DOHH2 (cell line): ENCODE data around the gene CDKN2C.

ENCODE experiments used
- H3F3A ChIP-seq: fragments of 200-600 bp; sonication (generic), shearing (Covaris generic); 2 replicates; pipeline ENCODE4 v1.6.0; 2016; ENCODE audit warnings: antibody characterized with exemption, mild to moderate bottlenecking; ENCODE audit not compliant: control insufficient read depth, insufficient read depth
- H3K27ac ChIP-seq: fragments of 200-600 bp; sonication (generic); 2 replicates; pipeline ENCODE4 v1.5.1; 2014; ENCODE audit warnings: low read depth, mild to moderate bottlenecking, low read length, moderate library complexity
- H3K27me3 ChIP-seq: fragments of 200-600 bp; sonication (generic); 2 replicates; pipeline ENCODE4 v1.6.1; 2014; ENCODE audit warnings: mild to moderate bottlenecking, low read length, mixed read lengths; ENCODE audit not compliant: control insufficient read depth
- H3K36me3 ChIP-seq: fragments of 200-600 bp; sonication (generic); 2 replicates; pipeline ENCODE4 v1.6.1; 2014; ENCODE audit warnings: mild to moderate bottlenecking, low read length, moderate library complexity, mixed read lengths; ENCODE audit not compliant: control insufficient read depth
- H3K4me1 ChIP-seq: fragments of 200-600 bp; sonication (generic); 2 replicates; pipeline ENCODE4 v1.6.1; 2014; ENCODE audit warnings: mild to moderate bottlenecking, low read length, mixed read lengths; ENCODE audit not compliant: control insufficient read depth
- H3K4me2 ChIP-seq: fragments of 200-600 bp; sonication (generic); 2 replicates; pipeline ENCODE4 v1.6.0; 2014; ENCODE audit warnings: mild to moderate bottlenecking, low read length, moderate library complexity
- H3K4me3 ChIP-seq: fragments of 200-600 bp; sonication (generic); 2 replicates; pipeline ENCODE4 v1.5.1; 2014; ENCODE audit warnings: mild to moderate bottlenecking, low read length, mixed read lengths
- H3K79me2 ChIP-seq: fragments of 200-600 bp; sonication (generic); 2 replicates; pipeline ENCODE4 v1.6.1; 2014; ENCODE audit warnings: mild to moderate bottlenecking, low read length, mixed read lengths; ENCODE audit not compliant: control insufficient read depth
- H3K9me2 ChIP-seq: fragments of 200-600 bp; sonication (generic); replicated peaks from 2 replicates; pipeline ENCODE4 v1.6.1; 2014; ENCODE audit warnings: mild to moderate bottlenecking, low read length, mixed read lengths; ENCODE audit not compliant: control insufficient read depth
- H3K9me3 ChIP-seq: fragments of 200-600 bp; sonication (generic); 2 replicates; pipeline ENCODE4 v1.6.1; 2014; ENCODE audit warnings: antibody characterized with exemption, low read length, mixed read lengths; ENCODE audit not compliant: control insufficient read depth, insufficient read depth
- H4K20me1 ChIP-seq: fragments of 200-600 bp; sonication (generic); 2 replicates; pipeline ENCODE4 v1.6.0; 2014; ENCODE audit warnings: low read depth, mild to moderate bottlenecking, antibody characterized with exemption, low read length, moderate library complexity; ENCODE audit not compliant: control insufficient read depth, insufficient read depth
- EZH2phosphoT487 ChIP-seq: fragments of 200-600 bp; sonication (generic); IDR thresholded peaks from 2 replicates; pipeline ENCODE4 v1.6.1; 2017; ENCODE audit warnings: borderline replicate concordance, mild to moderate bottlenecking, antibody characterized with exemption, low read length, moderate library complexity, mixed read lengths
- TF ChIP-seq, protein P1 (sequence below): fragments of 200-600 bp; sonication (generic); IDR thresholded peaks from one replicate; pipeline ENCODE4 v1.5.1; 2014; ENCODE audit warnings: antibody characterized with exemption, mild to moderate bottlenecking, low read depth, low read length; ENCODE audit not compliant: poor library complexity, severe bottlenecking

Gene CDKN2C

DNA sequence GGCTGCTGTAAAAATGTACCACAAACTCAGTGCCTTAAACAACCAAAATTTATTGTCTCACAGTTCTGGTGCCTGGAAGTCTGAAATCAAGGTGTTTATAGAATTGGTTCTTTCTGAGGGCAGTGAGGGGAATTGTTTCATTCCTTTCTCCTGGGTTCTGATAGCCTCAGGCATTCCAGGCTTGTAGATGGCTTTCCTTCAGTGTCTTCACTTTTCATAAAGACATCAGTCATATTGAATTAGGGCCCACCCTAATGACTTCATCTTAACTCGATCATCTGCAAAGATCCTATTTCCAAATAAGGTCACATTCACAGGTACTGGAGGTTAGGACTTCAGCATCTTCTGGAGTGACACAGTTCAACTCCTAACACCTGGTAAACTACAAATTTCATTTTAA lies 15.0 kb downstream of the CDKN2C start:
- H3K4me2 ChIP-seq: no peak overlapping the region
- H3K9me2 ChIP-seq: no peaks in the 10 kb centered on the region
- H3K4me3 ChIP-seq: no peak overlapping the region
- H4K20me1 ChIP-seq: peaks cover 3% of the 10 kb centered on the region; the same call in 1 of the 2 replicates
- H3F3A ChIP-seq: 0 out of 2 replicates have a peak, but pooled peaks cover 5% of the 10 kb centered on the region
- peaks cover 93% of the 10 kb centered on the region for H3K79me2 ChIP-seq
- TF ChIP-seq, protein P1, sequence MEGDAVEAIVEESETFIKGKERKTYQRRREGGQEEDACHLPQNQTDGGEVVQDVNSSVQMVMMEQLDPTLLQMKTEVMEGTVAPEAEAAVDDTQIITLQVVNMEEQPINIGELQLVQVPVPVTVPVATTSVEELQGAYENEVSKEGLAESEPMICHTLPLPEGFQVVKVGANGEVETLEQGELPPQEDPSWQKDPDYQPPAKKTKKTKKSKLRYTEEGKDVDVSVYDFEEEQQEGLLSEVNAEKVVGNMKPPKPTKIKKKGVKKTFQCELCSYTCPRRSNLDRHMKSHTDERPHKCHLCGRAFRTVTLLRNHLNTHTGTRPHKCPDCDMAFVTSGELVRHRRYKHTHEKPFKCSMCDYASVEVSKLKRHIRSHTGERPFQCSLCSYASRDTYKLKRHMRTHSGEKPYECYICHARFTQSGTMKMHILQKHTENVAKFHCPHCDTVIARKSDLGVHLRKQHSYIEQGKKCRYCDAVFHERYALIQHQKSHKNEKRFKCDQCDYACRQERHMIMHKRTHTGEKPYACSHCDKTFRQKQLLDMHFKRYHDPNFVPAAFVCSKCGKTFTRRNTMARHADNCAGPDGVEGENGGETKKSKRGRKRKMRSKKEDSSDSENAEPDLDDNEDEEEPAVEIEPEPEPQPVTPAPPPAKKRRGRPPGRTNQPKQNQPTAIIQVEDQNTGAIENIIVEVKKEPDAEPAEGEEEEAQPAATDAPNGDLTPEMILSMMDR: no peak
- TF ChIP-seq EZH2phosphoT487: no peak
- H3K4me1 ChIP-seq: peaks cover 40% of the 10 kb centered on the region
- H3K36me3 ChIP-seq: peaks cover 16% of the 10 kb centered on the region
- no peaks in the 10 kb centered on the region for H3K27me3 ChIP-seq
- no peak overlapping the region for H3K27ac ChIP-seq
- H3K9me3 ChIP-seq: no peaks in the 10 kb centered on the region

DNA sequence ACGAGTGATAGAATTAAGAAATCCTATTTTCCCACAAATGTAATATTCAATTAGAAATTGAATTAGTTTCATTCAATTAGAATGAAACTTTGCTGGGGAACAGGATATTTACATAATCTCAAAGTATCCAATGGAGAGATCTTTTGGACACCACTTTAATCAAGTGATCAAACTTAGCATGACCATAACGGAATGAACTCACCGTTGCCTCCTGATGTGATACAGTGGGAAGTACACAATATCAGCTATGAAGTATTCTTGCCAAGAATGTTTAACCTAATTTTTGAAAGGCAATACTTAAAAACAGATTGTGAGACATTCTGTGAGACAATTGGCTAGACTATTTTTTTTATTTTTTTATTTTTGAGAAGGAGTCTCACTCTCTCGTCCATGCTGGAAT lies 16.6 kb downstream of the CDKN2C start:
- Histone ChIP-seq H3K4me1 (peaks cover 28% of the 10 kb centered on the region), H3K9me3 (no peaks in the 10 kb centered on the region), H3K27me3 (no peaks in the 10 kb centered on the region), H3K36me3 (peaks cover 18% of the 10 kb centered on the region), H4K20me1 (peaks cover 3% of the 10 kb centered on the region; the same call in 1 of the 2 replicates), H3K4me2 (no peak overlapping the region), H3K27ac (no peak overlapping the region), H3F3A (0 out of 2 replicates have a peak, but pooled peaks cover 5% of the 10 kb centered on the region), H3K79me2 (peaks cover 86% of the 10 kb centered on the region), H3K4me3 (no peak overlapping the region), H3K9me2 (no peaks in the 10 kb centered on the region)
- TF ChIP-seq EZH2phosphoT487: no peak
- TF ChIP-seq, protein P1: no peak

DNA sequence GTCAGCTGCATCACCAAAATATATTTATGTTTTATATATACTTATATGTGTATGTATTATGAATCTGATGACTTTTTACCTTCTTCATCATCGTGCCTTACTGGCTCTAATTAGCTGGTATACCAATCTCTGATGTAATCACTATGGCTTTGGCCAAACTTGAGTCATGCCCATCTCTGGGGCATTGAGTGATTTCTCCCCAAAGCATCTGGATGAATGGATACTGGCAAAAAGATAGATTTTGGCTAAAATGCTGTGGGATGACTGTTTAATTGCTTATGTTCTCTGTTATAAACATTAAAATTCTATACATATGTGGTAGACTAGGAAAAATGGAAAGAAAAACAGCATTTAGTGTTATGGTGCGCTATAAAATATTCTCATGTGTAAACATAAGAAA lies 19.6 kb downstream of the CDKN2C start:
- Histone ChIP-seq H3K9me3 (no peaks in the 10 kb centered on the region), H3F3A (0 out of 2 replicates have a peak, but pooled peaks cover 5% of the 10 kb centered on the region), H3K27ac (no peak overlapping the region), H3K4me1 (peaks cover 13% of the 10 kb centered on the region), H3K4me3 (no peak overlapping the region), H3K79me2 (peaks cover 73% of the 10 kb centered on the region), H4K20me1 (no peaks in the 10 kb centered on the region), H3K36me3 (peaks cover 18% of the 10 kb centered on the region), H3K27me3 (no peaks in the 10 kb centered on the region), H3K9me2 (no peaks in the 10 kb centered on the region), H3K4me2 (no peak overlapping the region)
- TF ChIP-seq EZH2phosphoT487: no peak
- TF ChIP-seq, protein P1: no peak
